ENCODE results near the gene RSRP1. TPM values are rescaled to one million over a fixed set of nuclear protein-coding genes. Genes with fewer than 3 reads are reported as not detected.

RSRP1 gene
- total and polyA plus RNA-seq, 2 of the 4 experiments (the other 2 are of a cell fraction) = 71.0 TPM

DNA sequence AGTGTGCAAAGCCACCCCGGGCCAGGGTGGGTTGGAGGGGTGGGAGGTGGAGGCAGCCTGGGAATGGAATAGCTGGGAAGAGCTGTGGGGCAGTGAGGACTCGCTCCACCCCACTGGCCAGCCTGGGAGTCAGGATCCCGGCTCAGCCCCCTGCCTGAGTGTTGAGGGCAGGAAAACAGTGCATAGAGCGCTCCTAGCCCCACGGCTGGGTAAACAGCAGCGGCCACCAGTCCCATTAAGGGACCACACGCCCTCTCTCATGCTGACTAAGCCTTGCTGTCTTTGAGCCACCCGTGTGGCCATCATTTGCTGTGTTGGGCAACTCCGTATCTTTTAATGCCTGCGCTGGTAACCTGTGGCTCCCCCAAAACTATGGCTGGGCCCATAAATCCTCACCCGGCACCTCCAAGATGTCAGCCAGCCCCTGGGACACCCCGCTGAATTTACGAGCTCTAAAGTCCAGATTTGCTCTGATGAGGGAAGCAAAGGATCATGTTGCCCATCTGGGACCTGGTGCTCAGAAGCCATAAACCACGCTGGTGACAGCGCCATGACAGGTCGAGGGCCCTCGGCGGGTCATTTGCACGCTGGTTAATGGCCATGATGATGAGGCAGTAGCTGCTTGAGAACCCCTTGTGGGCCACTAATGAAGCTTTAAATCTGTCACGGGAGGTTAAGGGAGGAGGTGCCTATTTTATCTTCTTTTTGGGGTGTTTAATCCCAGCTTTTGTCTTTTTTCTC lies 49.8 kb downstream of the RSRP1 start:
- H3K23ac ChIP-seq (ENCODE audit: low read depth, low read length) = no peak overlapping the region
- no peak overlapping the region for H2AK9ac ChIP-seq (replicated peaks; ENCODE audit: low read depth, low read length, poor library complexity)
- no peak overlapping the region for H2BK120ac ChIP-seq (ENCODE audit: low read depth, low read length)
- no peak overlapping the region for H2BK20ac ChIP-seq (ENCODE audit: low read depth, low read length)
- H3K4ac ChIP-seq (ENCODE audit: low read depth, low read length) = no peak overlapping the region
- no peak overlapping the region for H3K4me2 ChIP-seq (ENCODE audit: low read depth, low read length)
- no peaks in the 10 kb centered on the region for H3K9me1 ChIP-seq (ENCODE audit: insufficient read depth, low read length)
- TF ChIP-seq CEBPB (IDR thresholded peaks at IDR 0.05; ENCODE audit: low read depth, low read length) (no peak), FOS (IDR thresholded peaks at IDR 0.05; ENCODE audit: low read depth, low read length) (no peak), ELK1 (IDR thresholded peaks at IDR 0.05; ENCODE audit: borderline replicate concordance, low read depth, low read length) (no peak), RAD21 (IDR thresholded peaks at IDR 0.05; ENCODE audit: low read length) (no peak), NFE2L2 (IDR thresholded peaks at IDR 0.05; ENCODE audit: low read depth, low read length) (no peak), CHD1 (IDR thresholded peaks at IDR 0.05; ENCODE audit: low read depth, low read length) (no peak), POLR2A (IDR thresholded peaks at IDR 0.05; ENCODE audit: low read depth, low read length) (no peak), MAZ (IDR thresholded peaks at IDR 0.05; ENCODE audit: borderline replicate concordance, low read depth, low read length) (no peak)
- TF ChIP-seq, protein P1, sequence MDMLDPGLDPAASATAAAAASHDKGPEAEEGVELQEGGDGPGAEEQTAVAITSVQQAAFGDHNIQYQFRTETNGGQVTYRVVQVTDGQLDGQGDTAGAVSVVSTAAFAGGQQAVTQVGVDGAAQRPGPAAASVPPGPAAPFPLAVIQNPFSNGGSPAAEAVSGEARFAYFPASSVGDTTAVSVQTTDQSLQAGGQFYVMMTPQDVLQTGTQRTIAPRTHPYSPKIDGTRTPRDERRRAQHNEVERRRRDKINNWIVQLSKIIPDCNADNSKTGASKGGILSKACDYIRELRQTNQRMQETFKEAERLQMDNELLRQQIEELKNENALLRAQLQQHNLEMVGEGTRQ (IDR thresholded peaks at IDR 0.05; ENCODE audit: low read depth, low read length) = no peak
- TF ChIP-seq, protein P2, sequence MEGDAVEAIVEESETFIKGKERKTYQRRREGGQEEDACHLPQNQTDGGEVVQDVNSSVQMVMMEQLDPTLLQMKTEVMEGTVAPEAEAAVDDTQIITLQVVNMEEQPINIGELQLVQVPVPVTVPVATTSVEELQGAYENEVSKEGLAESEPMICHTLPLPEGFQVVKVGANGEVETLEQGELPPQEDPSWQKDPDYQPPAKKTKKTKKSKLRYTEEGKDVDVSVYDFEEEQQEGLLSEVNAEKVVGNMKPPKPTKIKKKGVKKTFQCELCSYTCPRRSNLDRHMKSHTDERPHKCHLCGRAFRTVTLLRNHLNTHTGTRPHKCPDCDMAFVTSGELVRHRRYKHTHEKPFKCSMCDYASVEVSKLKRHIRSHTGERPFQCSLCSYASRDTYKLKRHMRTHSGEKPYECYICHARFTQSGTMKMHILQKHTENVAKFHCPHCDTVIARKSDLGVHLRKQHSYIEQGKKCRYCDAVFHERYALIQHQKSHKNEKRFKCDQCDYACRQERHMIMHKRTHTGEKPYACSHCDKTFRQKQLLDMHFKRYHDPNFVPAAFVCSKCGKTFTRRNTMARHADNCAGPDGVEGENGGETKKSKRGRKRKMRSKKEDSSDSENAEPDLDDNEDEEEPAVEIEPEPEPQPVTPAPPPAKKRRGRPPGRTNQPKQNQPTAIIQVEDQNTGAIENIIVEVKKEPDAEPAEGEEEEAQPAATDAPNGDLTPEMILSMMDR (conservative IDR thresholded peaks at IDR 0.05; ENCODE audit: low read depth, low read length) = no peak
- no peak overlapping the region for H3K27ac ChIP-seq (ENCODE audit: insufficient read depth, low read length)
- CTCF ChIA-PET = no interaction called here
- H2BK15ac ChIP-seq (ENCODE audit: low read depth, low read length) = no peak overlapping the region
- peaks cover 72% of the 10 kb centered on the region for H3K27me3 ChIP-seq (ENCODE audit: control insufficient read depth, insufficient read depth, low read length)
- no TSS peak for BruUV-seq (replicated peaks)
- in situ Hi-C loops (cut with MboI; ENCODE audit: low sequenced_read_pairs) (no loop called here), dilution Hi-C loops (cut with HindIII; ENCODE audit: low sequenced_read_pairs, unreplicated experiment) (no loop called here), intact Hi-C loops (cut with micrococcal nuclease) (no loop called here)
- no peaks in the 10 kb centered on the region for H4K20me1 ChIP-seq (ENCODE audit: insufficient read depth, low read length)
- H4K5ac ChIP-seq (ENCODE audit: low read depth, low read length) = no peak overlapping the region
- ATAC-seq (ENCODE audit: low read depth) = no peak
- no peaks in the 10 kb centered on the region for H3K9me3 ChIP-seq (ENCODE audit: control insufficient read depth, insufficient read depth, low read length)
- no peak overlapping the region for H4K91ac ChIP-seq (ENCODE audit: insufficient read depth, low read depth, low read length)
- no peak overlapping the region for H2BK5ac ChIP-seq (ENCODE audit: low read depth, low read length, poor library complexity, severe bottlenecking)
- H3K18ac ChIP-seq (ENCODE audit: low read depth, low read length) = no peak overlapping the region
- H3K4me3 ChIP-seq (ENCODE audit: insufficient read depth, low read depth, low read length) = no peak overlapping the region
- no peak overlapping the region for H3K9ac ChIP-seq (ENCODE audit: low read depth, low read length)
- no peaks in the 10 kb centered on the region for H3K79me1 ChIP-seq (ENCODE audit: low read depth in 1 of 2, low read length in 2 of 2)
- H3K4me1 ChIP-seq (ENCODE audit: control insufficient read depth, insufficient read depth, low read length) = no peaks in the 10 kb centered on the region; the same call in 1 of the 2 replicates
- no peak overlapping the region for H3K14ac ChIP-seq (replicated peaks; ENCODE audit: low read depth, low read length)
- POLR2A ChIA-PET (ENCODE audit: unreplicated experiment) = no interaction called here
- no peak overlapping the region for H3K56ac ChIP-seq (ENCODE audit: extremely low read depth, insufficient read depth, low read length)
- H2AFZ ChIP-seq (replicated peaks; ENCODE audit: low read length, poor library complexity) = no peak overlapping the region
- H3K36me3 ChIP-seq (ENCODE audit: control insufficient read depth, insufficient read depth, low read length) = no peaks in the 10 kb centered on the region
- no peak overlapping the region for H4K8ac ChIP-seq (ENCODE audit: low read depth in 2 of 2, low read length in 2 of 2)
- H2AK5ac ChIP-seq (ENCODE audit: low read depth, low read length) = no peak overlapping the region
- 78% methylated on average over 8 of the region's 20 CpGs; no CpG with 5 or more reads in 1 of the 2 experiments for WGBS, 2 experiments (ENCODE audit: extremely low coverage in 2 of 2, insufficient read length in 1 of 2)
- no peak for DNase-seq
